ENCODE results near the gene YBX2.
A peak's percentile ranks its signal among the peaks of the same experiment; 100 is the strongest.

Gene YBX2

DNA sequence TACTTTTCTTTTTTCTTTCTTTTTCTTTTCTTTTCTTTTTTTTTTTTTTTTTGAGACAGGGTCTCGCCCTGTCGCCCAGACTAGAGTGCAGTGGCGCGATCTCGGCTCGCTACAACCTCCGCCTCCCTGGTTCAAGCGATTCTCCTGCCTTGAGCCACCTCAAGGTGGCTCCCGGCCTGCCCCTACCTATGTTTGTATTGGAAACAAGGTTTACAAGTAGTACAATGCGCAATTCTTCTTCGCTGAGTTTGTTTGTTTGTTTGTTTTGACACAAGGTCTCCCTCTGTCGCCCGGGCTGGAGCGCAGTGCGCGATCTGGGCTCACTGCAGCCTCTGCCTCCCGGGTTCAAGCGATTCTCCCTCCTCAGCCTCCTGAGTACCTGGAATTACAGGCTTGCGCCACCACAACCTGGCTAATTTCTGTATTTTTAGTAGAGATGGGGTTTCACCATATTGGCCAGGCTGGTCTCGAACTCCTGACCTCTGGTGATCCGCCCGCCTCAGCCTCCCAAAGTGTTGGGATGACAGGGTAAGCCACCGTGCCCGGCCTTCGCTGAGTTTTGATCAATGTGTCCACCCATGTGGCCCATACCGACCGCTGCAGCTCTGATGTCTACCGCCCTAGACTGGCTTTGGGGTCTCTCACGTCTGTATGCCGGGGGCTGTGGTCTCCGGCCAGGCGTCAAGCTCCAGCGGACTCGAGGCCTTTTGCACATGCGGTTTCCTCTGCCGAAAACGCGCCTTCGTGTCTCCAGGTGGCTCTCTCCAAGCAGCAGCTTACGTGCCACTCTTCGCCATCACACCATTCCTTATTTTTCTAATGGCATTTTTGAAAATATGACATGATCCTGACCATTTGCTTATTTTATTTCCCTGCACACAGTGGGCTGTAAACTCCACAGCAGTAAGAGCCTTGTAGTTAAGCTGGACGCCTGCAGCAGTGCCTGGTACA is 1.1 kb upstream of the YBX2 start:
- DNase-seq = no peak
- no peak for TF ChIP-seq POLR2A (IDR thresholded peaks at IDR 0.05; ENCODE audit: low read length)
- TF ChIP-seq GATA1 (IDR thresholded peaks at IDR 0.05; ENCODE audit: low read depth, low read length) = no peak

GRCh38 chr17:7293816-7294613 is 424 bp downstream of the YBX2 start:
- no peak for TF ChIP-seq POLR2A (IDR thresholded peaks at IDR 0.05; ENCODE audit: low read length)
- no peak for TF ChIP-seq GATA1 (IDR thresholded peaks at IDR 0.05; ENCODE audit: low read depth, low read length)
- peak; percentile 47 to 62 for DNase-seq

- no peak for DNase-seq
- no peak for TF ChIP-seq POLR2A (IDR thresholded peaks at IDR 0.05; ENCODE audit: low read length)
- no peak for TF ChIP-seq GATA1 (IDR thresholded peaks at IDR 0.05; ENCODE audit: low read depth, low read length)
Observed at GRCh38 chr17:7293159-7293558, 1.3 kb downstream of the YBX2 start.

GRCh38 chr17:7292729-7293128 is 1.7 kb downstream of the YBX2 start:
- no peak for DNase-seq
- no peak for TF ChIP-seq GATA1 (IDR thresholded peaks at IDR 0.05; ENCODE audit: low read depth, low read length)
- peak; percentile 6 for TF ChIP-seq POLR2A (IDR thresholded peaks at IDR 0.05; ENCODE audit: low read length)

GRCh38 chr17:7292194-7292593 is 2.2 kb downstream of the YBX2 start:
- TF ChIP-seq GATA1 (IDR thresholded peaks at IDR 0.05; ENCODE audit: low read depth, low read length) (no peak), POLR2A (IDR thresholded peaks at IDR 0.05; ENCODE audit: low read length) (peak; percentile 23)
- no peak for DNase-seq

- DNase-seq = no peak
- TF ChIP-seq GATA1 (IDR thresholded peaks at IDR 0.05; ENCODE audit: low read depth, low read length) (no peak), POLR2A (IDR thresholded peaks at IDR 0.05; ENCODE audit: low read length) (no peak)
Observed at GRCh38 chr17:7290685-7291084, 3.8 kb downstream of the YBX2 start.

GRCh38 chr17:7290166-7290565 is 4.3 kb downstream of the YBX2 start:
- peak; percentile 10 for TF ChIP-seq POLR2A (IDR thresholded peaks at IDR 0.05; ENCODE audit: low read length)
- no peak for TF ChIP-seq GATA1 (IDR thresholded peaks at IDR 0.05; ENCODE audit: low read depth, low read length)
- no peak for DNase-seq

GRCh38 chr17:7289256-7290032 is 5.0 kb downstream of the YBX2 start:
- TF ChIP-seq POLR2A (IDR thresholded peaks at IDR 0.05; ENCODE audit: low read length) = peak; percentile 23
- no peak for TF ChIP-seq GATA1 (IDR thresholded peaks at IDR 0.05; ENCODE audit: low read depth, low read length)
- DNase-seq = no peak

GRCh38 chr17:7285679-7286078 is 8.8 kb downstream of the YBX2 start:
- no peak for TF ChIP-seq POLR2A (IDR thresholded peaks at IDR 0.05; ENCODE audit: low read length)
- TF ChIP-seq GATA1 (IDR thresholded peaks at IDR 0.05; ENCODE audit: low read depth, low read length) = no peak

DNA sequence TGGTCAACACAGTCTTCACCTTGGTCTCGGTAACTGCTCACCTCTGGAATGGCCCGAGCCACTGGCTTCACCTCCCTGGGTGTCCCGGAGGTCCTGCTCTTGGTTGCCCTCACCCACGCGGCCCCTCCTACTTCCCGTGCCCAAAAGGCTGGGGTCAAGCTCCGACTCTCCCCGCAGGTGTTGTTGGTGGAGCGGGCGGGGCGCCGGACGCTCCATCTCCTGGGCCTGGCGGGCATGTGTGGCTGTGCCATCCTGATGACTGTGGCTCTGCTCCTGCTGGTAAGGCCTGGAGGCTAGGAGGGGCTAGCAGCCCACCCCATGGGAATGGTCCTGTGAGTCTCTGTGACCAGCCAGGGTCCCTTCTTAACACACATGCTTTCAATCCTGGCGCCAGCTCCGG is 9.5 kb downstream of the YBX2 start:
- DNase-seq = no peak
- TF ChIP-seq GATA1 (IDR thresholded peaks at IDR 0.05; ENCODE audit: low read depth, low read length) (no peak), POLR2A (IDR thresholded peaks at IDR 0.05; ENCODE audit: low read length) (no peak)

More at GRCh38 chr17:7285679-7286078, 8.8 kb downstream of the YBX2 start:
- no peak for DNase-seq

DNA sequence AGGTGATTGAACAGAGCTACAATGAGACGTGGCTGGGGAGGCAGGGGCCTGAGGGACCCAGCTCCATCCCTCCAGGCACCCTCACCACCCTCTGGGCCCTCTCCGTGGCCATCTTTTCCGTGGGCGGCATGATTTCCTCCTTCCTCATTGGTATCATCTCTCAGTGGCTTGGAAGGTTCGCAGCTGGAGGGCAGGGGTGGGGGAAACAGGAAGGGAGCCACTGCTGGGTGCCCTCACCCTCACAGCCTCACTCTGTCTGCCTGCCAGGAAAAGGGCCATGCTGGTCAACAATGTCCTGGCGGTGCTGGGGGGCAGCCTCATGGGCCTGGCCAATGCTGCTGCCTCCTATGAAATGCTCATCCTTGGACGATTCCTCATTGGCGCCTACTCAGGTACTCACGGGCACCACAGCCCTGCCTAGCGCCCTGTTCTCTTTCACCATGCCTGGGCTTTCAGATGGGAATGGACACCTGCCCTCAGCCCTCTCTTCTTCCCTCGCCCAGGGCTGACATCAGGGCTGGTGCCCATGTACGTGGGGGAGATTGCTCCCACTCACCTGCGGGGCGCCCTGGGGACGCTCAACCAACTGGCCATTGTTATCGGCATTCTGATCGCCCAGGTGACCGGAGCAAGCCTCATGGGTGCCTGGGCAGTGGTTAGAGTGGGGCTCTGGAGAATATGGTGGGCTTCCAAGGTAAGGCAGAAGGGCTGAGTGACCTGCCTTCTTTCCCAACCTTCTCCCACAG is 10.8 kb downstream of the YBX2 start:
- TF ChIP-seq POLR2A (IDR thresholded peaks at IDR 0.05; ENCODE audit: low read length) (no peak), GATA1 (IDR thresholded peaks at IDR 0.05; ENCODE audit: low read depth, low read length) (no peak)
- no peak for DNase-seq

DNA sequence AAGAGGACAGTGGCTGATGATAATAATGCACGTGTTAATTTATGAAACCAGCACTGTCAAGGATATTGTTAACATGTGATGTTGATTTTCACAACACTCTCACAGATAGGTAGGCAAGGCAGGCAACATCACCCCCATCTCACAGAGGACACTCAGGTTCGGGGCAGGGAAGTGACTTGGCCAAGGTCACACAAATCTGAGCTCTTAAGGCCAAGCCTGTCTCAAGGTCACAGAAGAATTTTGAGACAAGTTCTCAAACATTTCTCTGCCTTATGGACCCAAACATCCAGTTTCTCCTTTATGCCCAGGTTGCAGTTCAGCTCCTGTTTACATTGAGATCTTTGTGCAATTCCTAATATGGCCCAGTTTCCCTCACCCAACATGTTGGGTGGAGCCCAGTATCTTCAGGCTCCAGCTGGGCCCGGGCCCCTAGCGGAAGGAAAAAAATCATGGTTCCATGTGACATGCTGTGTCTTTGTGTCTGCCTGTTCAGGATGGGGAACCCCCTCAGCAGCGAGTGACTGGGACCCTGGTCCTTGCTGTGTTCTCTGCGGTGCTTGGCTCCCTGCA is 11.6 kb downstream of the YBX2 start:
- DNase-seq = peak; percentile 93 to 94
- TF ChIP-seq GATA1 (IDR thresholded peaks at IDR 0.05; ENCODE audit: low read depth, low read length) = no peak
- TF ChIP-seq POLR2A (IDR thresholded peaks at IDR 0.05; ENCODE audit: low read length) = peak; percentile 68
